Activated CD8-positive, alpha-beta memory T cell treated with anti-CD3 and anti-CD28 coated beads, Interleukin-2, amount 10 ng/mL, durations not matched to agents 7 days and 5 days (primary cell): ENCODE measurements around the gene PRKCE. TPM values are rescaled to one million over a fixed set of nuclear protein-coding genes. Genes with fewer than 3 reads are reported as not detected.

ENCODE experiments used
- ATAC-seq: fragments of 150-1000 bp; cut with Tn5 transposase; one replicate; pipeline ENCODE4 v1.10.0; 2021; ENCODE audit warnings: moderate library complexity
- CTCF ChIA-PET: fragments of 350-600 bp; sonication (Branson Sonifier 250); formaldehyde crosslinking; loops from one replicate; lab custom pipeline; 2021; ENCODE audit warnings: antibody characterized with exemption; lab: Charles Lee
- DNase-seq: peaks from one replicate; pipeline ENCODE4 v3.0.0-alpha.2; 2020
- H3K27ac Mint-ChIP-seq: one replicate; pipeline ENCODE4 v1.8.0; 2021; ENCODE audit warnings: mild to moderate bottlenecking, mixed read lengths
- H3K27me3 Mint-ChIP-seq: one replicate; pipeline ENCODE4 v1.8.0; 2021; ENCODE audit warnings: mixed read lengths
- H3K36me3 Mint-ChIP-seq: one replicate; pipeline ENCODE4 v1.8.0; 2021; ENCODE audit warnings: mild to moderate bottlenecking, mixed read lengths
- H3K4me1 Mint-ChIP-seq: one replicate; pipeline ENCODE4 v1.8.0; 2021; ENCODE audit warnings: mixed read lengths
- H3K4me3 Mint-ChIP-seq: one replicate; pipeline ENCODE4 v1.8.0; 2021; ENCODE audit warnings: mild to moderate bottlenecking, moderate library complexity, mixed read lengths
- H3K9me3 Mint-ChIP-seq: one replicate; pipeline ENCODE4 v1.8.0; 2022; ENCODE audit warnings: low read depth, mixed read lengths
- total RNA-seq, 2 experiments: library from RNA; stranded (reverse); gene quantifications; one replicate each; pipeline ENCODE4 v1.2.3, GENCODE V29; 2021

PRKCE gene
- total RNA-seq, 2 experiments from 2014 or later: 16.7 to 39.2 TPM

- no peaks in the 10 kb centered on the region for H3K27me3 Mint-ChIP-seq
- no peak overlapping the region for H3K27ac Mint-ChIP-seq
- ATAC-seq: no peak
- no peak overlapping the region for H3K4me3 Mint-ChIP-seq
- H3K4me1 Mint-ChIP-seq: peaks cover 18% of the 10 kb centered on the region
- H3K9me3 Mint-ChIP-seq: no peaks in the 10 kb centered on the region
- CTCF ChIA-PET: no interaction called here
- DNase-seq: no peak
- H3K36me3 Mint-ChIP-seq: peaks cover 24% of the 10 kb centered on the region
Observed at GRCh38 chr2:46161315-46161714, 509.8 kb downstream of the PRKCE start.

DNA sequence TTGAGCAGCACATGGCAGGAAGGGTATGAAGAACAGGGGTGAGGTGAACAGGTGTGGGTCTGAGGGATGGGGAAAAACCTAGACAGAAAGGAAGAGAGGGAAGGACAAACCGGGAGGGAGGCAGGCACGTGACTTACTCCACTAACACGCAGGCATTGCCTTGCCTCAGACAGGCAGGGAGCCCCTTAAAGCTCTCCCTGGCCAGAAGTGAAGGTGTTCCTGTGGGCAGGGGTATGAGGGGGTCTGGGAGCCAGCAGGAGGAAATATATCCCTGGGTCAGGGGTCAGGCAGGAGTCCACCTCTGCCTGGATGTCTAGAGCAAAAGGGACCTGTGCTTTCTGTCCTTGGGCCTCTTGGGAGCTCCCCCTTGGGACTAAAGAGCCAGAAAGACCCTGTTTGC, 510.4 kb downstream of the PRKCE start:
- Mint-ChIP-seq H3K9me3 (no peaks in the 10 kb centered on the region), H3K27ac (peak overlapping the region; percentile 16), H3K27me3 (no peaks in the 10 kb centered on the region), H3K4me1 (peaks cover 18% of the 10 kb centered on the region), H3K4me3 (no peak overlapping the region), H3K36me3 (peaks cover 24% of the 10 kb centered on the region)
- DNase-seq: no peak
- ATAC-seq: no peak
- CTCF ChIA-PET: interaction anchor here (1.2 kb wide), 1 partner anchor 201 kb away, joined by 3 read pairs; no protein-coding TSS in a partner anchor

GRCh38 chr2:46162329-46163097, 511.0 kb downstream of the PRKCE start:
- Mint-ChIP-seq H3K4me1 (peaks cover 18% of the 10 kb centered on the region), H3K27me3 (no peaks in the 10 kb centered on the region), H3K4me3 (no peak overlapping the region), H3K36me3 (peaks cover 24% of the 10 kb centered on the region), H3K27ac (no peak overlapping the region), H3K9me3 (no peaks in the 10 kb centered on the region)
- ATAC-seq (no peak), DNase-seq (no peak)
- CTCF ChIA-PET: interaction anchor here (1.2 kb wide), 1 partner anchor 201 kb away, joined by 3 read pairs; no protein-coding TSS in a partner anchor

- no peaks in the 10 kb centered on the region for H3K27me3 Mint-ChIP-seq
- CTCF ChIA-PET: interaction anchor here (1.2 kb wide), 1 partner anchor 200 kb away, joined by 3 read pairs; no protein-coding TSS in a partner anchor
- no peak overlapping the region for H3K27ac Mint-ChIP-seq
- H3K9me3 Mint-ChIP-seq: no peaks in the 10 kb centered on the region
- ATAC-seq: no peak
- DNase-seq: no peak
- H3K4me3 Mint-ChIP-seq: no peak overlapping the region
- H3K4me1 Mint-ChIP-seq: peaks cover 18% of the 10 kb centered on the region
- H3K36me3 Mint-ChIP-seq: peaks cover 24% of the 10 kb centered on the region
Observed at GRCh38 chr2:46163098-46163430, 511.6 kb downstream of the PRKCE start.

DNA sequence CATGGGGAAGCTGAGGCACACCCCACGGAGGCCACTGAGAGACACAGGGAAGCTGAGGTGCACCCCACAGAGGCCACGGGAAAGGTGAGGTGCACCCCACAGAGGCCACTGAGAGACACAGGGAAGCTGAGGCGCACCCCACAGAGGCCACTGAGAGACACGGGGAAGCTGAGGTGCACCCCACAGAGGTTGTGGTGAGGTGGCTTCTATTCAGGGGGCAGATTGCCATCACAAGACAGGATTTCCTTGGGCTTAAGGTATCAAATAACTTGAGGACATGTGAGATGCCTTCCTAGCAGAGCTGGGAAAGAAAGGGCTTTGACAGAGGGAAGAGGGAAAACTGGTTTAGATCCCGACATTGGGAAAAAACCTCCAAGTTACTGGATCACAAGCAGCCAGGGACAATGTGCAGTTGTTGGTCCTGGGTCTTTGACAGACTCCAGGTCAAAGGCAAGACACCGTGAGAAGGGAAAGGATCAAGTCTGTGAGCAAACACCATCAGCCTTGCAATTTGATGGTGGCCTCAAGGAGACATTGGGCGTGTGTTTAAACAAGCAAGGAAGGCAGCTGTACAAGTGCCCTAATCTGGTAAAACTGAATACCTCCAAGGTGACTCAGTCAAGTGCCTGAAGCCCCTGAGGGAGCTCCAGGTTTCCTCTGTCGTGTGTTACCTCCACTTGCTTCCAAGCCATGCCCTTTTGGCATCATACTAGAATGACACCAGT, 512.5 kb downstream of the PRKCE start:
- CTCF ChIA-PET: interaction anchor here (1.1 kb wide), 1 partner anchor 153 kb away, joined by 3 read pairs; no protein-coding TSS in a partner anchor
- Mint-ChIP-seq H3K27ac (no peak overlapping the region), H3K9me3 (no peaks in the 10 kb centered on the region), H3K36me3 (peaks cover 24% of the 10 kb centered on the region), H3K4me3 (no peak overlapping the region), H3K27me3 (no peaks in the 10 kb centered on the region), H3K4me1 (peaks cover 18% of the 10 kb centered on the region)
- ATAC-seq (no peak), DNase-seq (no peak)

DNA sequence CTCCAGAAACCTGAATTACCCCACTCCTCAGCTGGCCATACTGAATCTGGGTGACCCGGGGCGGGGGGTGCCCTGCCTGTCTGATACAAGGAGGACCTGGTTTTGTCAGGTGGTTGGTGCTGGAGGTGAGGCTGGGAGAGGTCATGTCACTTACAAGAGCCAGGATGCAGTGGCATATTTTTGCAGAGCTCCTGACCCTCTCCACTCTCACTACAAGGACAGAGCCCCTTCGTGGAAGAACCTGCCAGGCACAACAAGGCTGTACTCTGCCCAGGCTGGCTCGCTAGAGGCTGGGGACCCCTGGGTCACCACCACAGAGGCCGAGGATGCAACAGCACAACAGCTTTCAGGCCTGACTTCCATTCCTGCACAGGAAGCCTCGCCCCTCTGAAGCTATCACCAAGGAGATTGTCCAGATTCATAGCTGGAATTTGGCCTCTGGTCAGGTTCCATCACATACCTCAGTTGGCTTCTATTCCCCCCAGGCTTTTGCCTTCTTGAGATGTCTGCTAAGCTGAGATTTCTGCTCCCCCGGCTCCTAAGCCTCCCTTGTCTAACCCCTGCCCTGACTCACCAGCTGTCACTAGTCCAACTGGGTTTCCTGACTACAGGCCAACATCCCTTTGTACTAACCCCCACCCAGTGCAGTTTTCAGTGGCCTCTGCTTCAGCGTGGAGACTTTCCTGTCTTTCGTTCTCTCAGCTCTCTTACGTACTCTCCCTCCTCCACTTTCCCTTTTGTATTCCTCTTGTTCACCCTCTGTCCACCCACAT, 513.2 kb downstream of the PRKCE start:
- CTCF ChIA-PET: interaction anchor here (0.8 to 1.1 kb wide), 2 partner anchors 102 to 154 kb away, joined by 3 read pairs; no protein-coding TSS in a partner anchor
- Mint-ChIP-seq H3K36me3 (peaks cover 24% of the 10 kb centered on the region), H3K4me3 (no peak overlapping the region), H3K27ac (no peak overlapping the region), H3K9me3 (no peaks in the 10 kb centered on the region), H3K27me3 (no peaks in the 10 kb centered on the region), H3K4me1 (peaks cover 18% of the 10 kb centered on the region)
- DNase-seq (no peak), ATAC-seq (no peak)

DNA sequence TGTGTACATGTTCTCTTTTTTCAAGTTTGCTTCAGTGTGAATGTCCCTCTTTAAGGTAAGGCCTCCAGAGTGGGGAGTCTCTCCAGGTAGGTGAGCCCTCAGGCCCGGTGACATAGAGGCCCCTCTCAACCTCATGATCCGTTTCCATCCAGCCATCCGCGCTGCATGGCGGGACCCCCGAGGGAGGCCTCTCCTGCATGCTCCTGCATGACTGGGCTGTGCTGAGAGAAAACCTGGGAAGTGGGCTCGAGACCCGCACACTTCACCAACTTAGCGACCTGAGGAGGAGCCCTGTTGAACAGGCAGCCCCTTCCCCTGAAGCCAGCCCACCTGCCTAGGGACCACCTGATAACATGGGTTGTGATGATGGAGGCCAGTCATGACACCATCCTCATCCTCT, 514.4 kb downstream of the PRKCE start:
- DNase-seq (no peak), ATAC-seq (no peak)
- Mint-ChIP-seq H3K4me1 (peaks cover 18% of the 10 kb centered on the region), H3K27me3 (no peaks in the 10 kb centered on the region), H3K36me3 (peaks cover 19% of the 10 kb centered on the region), H3K27ac (no peak overlapping the region), H3K4me3 (no peak overlapping the region), H3K9me3 (no peaks in the 10 kb centered on the region)
- CTCF ChIA-PET: no interaction called here

DNA sequence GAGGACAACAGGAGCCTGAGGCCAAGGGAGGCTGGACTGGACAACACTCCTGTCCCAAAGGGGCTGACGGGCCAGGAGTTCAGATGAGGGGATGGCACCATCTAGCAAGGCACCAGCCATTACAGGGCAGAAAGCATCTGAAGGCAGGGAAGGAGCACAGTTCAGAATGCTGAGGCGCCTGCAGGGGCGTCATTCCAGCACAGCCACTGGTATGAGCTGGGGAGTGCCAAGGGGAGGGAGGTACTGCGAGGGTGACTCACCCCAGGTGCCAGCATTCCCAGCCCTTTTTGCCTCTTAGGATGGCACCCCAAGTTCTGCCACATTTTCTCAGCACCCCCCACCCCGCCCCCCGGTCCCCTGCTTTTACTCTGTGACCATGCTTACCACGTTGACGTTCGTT, 515.9 kb downstream of the PRKCE start:
- CTCF ChIA-PET: no interaction called here
- no peak for ATAC-seq
- no peaks in the 10 kb centered on the region for H3K9me3 Mint-ChIP-seq
- peaks cover 9% of the 10 kb centered on the region for H3K36me3 Mint-ChIP-seq
- peaks cover 9% of the 10 kb centered on the region for H3K4me1 Mint-ChIP-seq
- H3K27me3 Mint-ChIP-seq: no peaks in the 10 kb centered on the region
- no peak for DNase-seq
- no peak overlapping the region for H3K27ac Mint-ChIP-seq
- no peak overlapping the region for H3K4me3 Mint-ChIP-seq

GRCh38 chr2:46167924-46168323, 516.4 kb downstream of the PRKCE start:
- Mint-ChIP-seq H3K4me3 (no peak overlapping the region), H3K36me3 (peaks cover 6% of the 10 kb centered on the region), H3K4me1 (peaks cover 5% of the 10 kb centered on the region), H3K27ac (no peak overlapping the region), H3K27me3 (no peaks in the 10 kb centered on the region), H3K9me3 (no peaks in the 10 kb centered on the region)
- DNase-seq (no peak), ATAC-seq (no peak)
- CTCF ChIA-PET: interaction anchor here (0.9 kb wide), 2 partner anchors 9 to 25 kb away, joined by 3 read pairs; no protein-coding TSS in a partner anchor

DNA sequence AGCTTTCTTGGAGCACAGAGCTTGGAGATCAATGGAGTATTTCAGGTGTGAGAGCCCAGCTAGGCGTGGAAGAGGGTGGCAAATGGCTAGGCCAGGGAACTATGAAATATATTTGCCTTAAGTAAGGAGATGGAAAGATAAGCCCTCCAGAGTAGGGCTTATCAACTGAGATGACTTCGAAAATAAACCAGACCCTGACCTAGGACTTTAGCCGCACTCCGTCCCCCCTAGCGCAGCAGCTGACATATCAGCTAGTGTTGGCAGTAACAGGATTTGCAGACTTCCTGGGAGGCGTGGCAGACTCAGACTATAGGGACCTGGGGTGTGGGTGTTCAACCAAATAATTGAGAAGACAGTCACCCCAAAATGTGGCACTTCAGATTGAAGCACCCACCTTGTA, 518.0 kb downstream of the PRKCE start:
- no peaks in the 10 kb centered on the region for H3K27me3 Mint-ChIP-seq
- H3K4me3 Mint-ChIP-seq: no peak overlapping the region
- no peak overlapping the region for H3K27ac Mint-ChIP-seq
- ATAC-seq (no peak), DNase-seq (no peak)
- no peaks in the 10 kb centered on the region for H3K9me3 Mint-ChIP-seq
- CTCF ChIA-PET: no interaction called here
- peaks cover 6% of the 10 kb centered on the region for H3K36me3 Mint-ChIP-seq
- H3K4me1 Mint-ChIP-seq: peaks cover 1% of the 10 kb centered on the region

GRCh38 chr2:46170026-46170425, 518.6 kb downstream of the PRKCE start:
- Mint-ChIP-seq H3K4me1 (peaks cover 6% of the 10 kb centered on the region), H3K27ac (no peak overlapping the region), H3K4me3 (no peak overlapping the region), H3K27me3 (no peaks in the 10 kb centered on the region), H3K36me3 (peaks cover 6% of the 10 kb centered on the region), H3K9me3 (no peaks in the 10 kb centered on the region)
- DNase-seq: no peak
- no peak for ATAC-seq
- CTCF ChIA-PET: no interaction called here

GRCh38 chr2:46170611-46171350, 519.3 kb downstream of the PRKCE start:
- Mint-ChIP-seq H3K4me3 (no peak overlapping the region), H3K9me3 (no peaks in the 10 kb centered on the region), H3K27me3 (no peaks in the 10 kb centered on the region), H3K36me3 (peaks cover 4% of the 10 kb centered on the region), H3K4me1 (peaks cover 6% of the 10 kb centered on the region), H3K27ac (no peak overlapping the region)
- DNase-seq: no peak
- CTCF ChIA-PET: interaction anchor here (1.3 kb wide), 1 partner anchor 195 kb away, joined by 4 read pairs; no protein-coding TSS in a partner anchor
- ATAC-seq: no peak
